ENCODE results near the gene RYR2.

Gene RYR2

DNA sequence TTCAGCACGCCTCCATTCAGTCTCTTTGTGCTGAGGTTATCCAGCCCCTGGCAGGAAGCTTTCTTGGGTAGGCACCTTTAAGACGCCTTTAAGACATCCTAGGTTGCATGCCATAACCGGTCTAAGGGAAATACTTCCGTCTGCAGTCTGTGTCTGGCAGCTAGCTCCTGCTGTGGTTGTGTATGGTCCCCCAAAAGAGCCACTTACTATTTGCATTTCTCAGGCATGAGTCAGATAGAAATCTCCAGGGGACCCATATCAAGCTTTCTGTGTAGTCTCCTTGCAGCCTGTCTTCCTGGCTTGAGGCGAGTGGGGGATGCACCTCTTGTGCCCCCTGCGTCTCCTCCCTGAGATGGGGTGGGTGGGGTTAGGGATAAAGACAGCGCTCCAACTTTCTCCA, 10.0 kb upstream of the RYR2 start:
- no peak for DNase-seq (ENCODE audit: low read depth in 2 of 2)

DNA sequence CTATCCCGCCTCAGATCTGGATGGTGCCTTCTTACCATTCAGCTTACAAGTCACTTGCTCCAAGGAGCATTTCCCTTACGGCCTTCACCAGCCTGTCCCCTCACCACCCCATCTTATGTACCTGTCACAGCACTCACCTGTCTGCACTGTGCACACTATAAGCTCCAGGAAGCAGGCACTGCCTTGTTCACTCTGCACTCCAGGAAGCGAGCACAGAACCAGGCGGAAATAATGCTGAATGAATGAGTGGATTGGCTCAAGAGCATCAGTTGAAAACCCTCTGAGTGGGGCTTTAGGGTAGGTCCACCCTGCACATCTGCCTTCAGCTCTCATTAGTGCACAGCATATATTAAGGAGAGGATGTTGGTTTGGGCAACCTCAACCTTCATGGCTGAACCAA, 8.9 kb upstream of the RYR2 start:
- no peak for DNase-seq (ENCODE audit: low read depth in 2 of 2)

- DNase-seq (ENCODE audit: low read depth in 2 of 2) = no peak
Observed at GRCh38 chr1:237033804-237034203, 8.2 kb upstream of the RYR2 start.

DNA sequence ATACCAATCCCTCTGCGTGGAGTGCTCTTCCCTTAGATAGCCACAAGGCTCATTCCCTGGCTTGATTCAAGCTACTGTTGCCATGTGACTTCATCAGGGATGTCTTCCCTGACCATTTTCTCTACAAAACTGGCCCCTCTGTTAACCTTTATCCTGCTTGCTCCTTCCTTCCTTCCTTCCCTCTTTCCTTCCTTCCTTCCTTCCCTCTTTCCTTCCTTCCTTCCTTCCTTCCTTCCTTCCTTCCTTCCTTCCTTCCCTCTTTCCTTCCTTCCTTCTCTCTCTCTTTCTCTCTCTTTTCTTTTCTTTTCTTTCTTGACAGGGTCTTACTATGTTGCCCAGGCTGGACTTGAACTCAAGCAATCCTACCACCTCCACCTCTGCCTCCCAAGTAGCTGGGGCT, 6.2 kb upstream of the RYR2 start:
- DNase-seq (ENCODE audit: low read depth in 2 of 2) = no peak

DNA sequence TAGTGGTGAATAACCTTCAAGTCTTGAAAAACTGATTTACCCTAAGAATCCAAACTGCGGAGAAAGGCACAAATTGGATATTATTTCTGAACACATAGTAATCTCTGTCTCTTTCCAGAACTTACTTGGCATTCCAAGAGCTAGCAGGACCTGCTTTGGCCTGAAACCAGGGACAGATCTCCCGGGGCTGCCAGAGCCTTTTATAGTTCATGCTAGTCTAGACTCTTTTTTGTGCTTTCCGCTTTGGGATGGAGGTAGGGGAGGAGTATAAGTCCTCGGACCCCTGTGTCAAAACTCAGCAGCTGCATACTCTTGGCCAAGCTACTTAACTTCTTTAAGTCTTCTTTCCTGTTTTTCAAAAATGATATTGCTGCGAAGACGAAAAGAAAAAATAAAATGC, 3.8 kb upstream of the RYR2 start:
- no peak for DNase-seq (ENCODE audit: low read depth in 2 of 2)

- DNase-seq (ENCODE audit: low read depth in 2 of 2) = no peak
Observed at GRCh38 chr1:237040823-237041222, 1.2 kb upstream of the RYR2 start.

DNA sequence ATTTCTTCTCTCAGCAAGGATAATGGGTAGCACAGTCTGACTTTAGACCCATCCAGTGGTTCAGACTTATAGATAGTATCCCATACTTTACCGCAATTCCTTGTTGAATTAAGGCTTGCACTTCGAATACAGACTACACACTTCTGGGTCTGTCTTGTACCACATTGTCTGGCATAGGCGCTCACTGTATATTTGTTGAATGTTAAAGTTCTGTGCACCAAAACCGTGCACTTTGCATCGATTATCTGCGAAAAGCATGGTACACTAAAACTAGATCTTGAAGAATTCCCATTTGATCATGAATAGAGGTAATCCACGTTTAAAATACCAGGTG, 556 bp upstream of the RYR2 start:
- no peak for DNase-seq (ENCODE audit: low read depth in 2 of 2)

DNA sequence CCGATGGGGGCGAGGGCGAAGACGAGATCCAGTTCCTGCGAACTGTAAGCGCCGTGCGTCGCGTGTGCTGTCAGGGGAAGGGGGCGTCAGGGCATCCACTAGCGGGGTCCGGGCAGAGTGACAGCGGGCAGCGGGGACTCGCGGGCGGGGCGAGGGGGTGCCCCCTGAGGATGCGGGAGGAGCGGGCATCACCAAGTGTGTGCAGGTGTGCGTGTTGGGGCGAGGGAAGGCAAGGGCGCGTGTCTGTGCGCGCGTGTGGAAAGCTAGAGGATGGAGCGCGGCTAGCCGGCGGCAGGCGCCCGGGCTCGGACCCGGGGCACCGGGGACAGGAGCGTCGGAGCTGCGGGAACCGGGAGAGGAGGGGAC, 525 bp downstream of the RYR2 start:
- DNase-seq (ENCODE audit: low read depth in 2 of 2) = no peak

DNA sequence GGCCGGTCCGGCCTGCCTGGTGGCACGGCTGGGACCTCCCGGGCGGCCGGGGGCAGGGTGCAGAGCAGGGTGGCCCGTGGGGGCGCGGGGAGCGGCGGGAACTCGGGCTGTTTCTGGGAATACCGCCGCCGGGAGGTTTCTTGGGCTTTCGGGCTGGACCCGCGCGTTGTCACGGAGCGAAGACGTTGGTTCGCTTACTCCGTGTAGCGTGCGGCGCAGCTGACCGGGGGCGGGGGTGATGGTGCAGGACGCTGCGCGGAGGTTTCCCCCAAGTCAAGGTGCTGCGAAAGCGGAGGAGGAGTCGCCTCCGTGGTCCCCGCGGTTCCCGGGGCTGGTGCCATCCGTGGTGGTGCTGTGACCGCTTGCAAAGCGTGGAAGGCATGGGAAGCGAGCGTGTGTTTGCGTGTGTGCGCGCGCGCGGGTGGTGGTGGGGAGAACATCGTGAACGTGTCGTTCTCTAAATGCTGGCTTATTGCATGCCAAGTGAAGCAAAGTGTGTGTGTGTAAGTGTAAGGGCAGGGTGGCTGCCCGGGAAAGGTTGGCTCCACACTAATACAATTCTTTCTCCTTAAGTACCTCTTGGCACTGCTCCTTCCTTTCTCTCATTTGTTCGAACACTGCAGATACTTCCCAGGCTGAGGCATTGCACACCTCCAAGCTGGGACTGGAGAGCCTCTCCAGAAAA, 1.1 kb downstream of the RYR2 start:
- no peak for DNase-seq (ENCODE audit: low read depth in 2 of 2)

- no peak for DNase-seq (ENCODE audit: low read depth in 2 of 2)
Observed at GRCh38 chr1:237043846-237044636, 2.1 kb downstream of the RYR2 start.

GRCh38 chr1:237045278-237046016, 3.5 kb downstream of the RYR2 start:
- no peak for DNase-seq (ENCODE audit: low read depth in 2 of 2)

- no peak for DNase-seq (ENCODE audit: low read depth in 2 of 2)
Observed at GRCh38 chr1:237048803-237049202, 6.8 kb downstream of the RYR2 start.

DNA sequence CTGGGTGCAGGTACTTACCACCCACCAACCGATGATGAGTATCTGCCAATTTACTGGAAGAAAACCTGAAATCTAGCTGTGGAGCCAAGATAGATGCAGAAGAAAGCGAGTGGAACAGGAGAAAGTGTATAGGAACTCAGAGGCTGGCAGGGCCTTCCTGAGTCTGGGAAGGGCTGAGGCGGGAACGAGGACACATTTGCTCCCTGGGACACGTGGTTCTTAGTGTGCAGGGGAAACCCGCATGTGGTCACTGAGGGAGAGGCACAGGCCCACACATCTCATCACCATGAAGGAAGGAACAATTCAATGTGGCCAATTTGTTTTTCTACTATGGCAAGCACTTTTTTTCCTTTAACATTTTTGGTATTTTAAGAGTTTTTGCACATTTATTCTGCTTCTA, 8.2 kb downstream of the RYR2 start:
- DNase-seq (ENCODE audit: low read depth in 2 of 2) = no peak

- DNase-seq (ENCODE audit: low read depth in 2 of 2) = no peak
Observed at GRCh38 chr1:237050915-237051314, 8.9 kb downstream of the RYR2 start.

DNA sequence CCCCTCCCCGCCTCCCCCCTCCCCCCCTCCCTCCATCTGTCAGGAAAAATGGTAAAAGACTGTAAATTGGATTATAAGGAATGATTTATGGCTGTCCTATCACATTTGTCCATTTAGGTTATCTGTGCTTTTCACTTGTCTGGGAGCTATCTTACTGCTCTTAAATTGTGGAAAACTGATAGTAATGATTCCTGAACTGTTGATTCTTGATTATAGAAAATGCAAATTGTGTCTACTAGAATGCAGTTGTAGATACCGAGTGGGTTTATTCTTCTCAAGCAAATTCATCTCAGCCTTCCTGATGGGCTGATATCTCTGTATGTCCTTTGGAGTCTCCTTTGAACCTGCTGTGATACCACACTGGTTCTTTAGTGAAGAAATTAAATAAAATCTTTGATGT, 12.3 kb downstream of the RYR2 start:
- no peak for DNase-seq (ENCODE audit: low read depth in 2 of 2)

GRCh38 chr1:237058470-237058869, 16.5 kb downstream of the RYR2 start:
- no peak for DNase-seq (ENCODE audit: low read depth in 2 of 2)

DNA sequence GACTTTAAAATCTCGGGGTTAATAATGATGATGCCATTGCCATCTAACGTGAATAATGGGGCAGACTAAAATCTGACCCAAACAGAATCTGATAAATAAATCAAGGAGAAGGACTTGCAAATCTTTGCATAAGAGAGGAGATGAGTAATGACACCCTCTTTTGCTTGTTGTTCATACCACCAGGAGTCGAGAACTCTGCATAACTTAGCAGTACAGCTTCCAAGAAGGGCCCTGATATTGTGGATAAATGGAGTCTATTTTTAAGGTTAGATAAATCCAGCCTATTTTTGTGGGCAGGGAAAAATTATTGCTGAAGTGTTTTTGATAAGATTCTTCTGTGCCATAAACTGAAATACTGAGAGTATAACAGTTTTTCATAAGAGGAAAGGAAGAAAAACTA, 17.3 kb downstream of the RYR2 start:
- DNase-seq (ENCODE audit: low read depth in 2 of 2) = no peak

DNA sequence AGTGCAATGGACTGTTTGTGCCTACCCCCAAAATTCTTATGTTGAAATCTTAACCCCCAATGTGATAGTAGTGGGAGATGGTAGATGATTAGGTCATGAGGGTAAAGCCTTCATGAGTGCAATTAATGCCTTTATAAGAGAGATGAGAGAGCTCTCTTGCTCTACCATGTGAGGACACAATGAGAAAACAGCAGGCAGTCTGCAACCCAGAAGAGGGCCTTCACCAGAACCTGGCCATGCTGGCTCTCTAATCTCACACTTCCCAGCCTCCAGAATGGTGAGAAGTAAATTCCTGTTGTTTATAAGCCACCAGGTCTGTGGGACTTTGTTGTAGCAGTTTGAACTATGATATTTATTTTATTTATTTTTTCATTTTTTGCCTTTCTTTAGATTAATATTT, 21.0 kb downstream of the RYR2 start:
- no peak for DNase-seq (ENCODE audit: low read depth in 2 of 2)

- no peak for DNase-seq (ENCODE audit: low read depth in 2 of 2)
Observed at GRCh38 chr1:237065903-237066302, 23.9 kb downstream of the RYR2 start.

- DNase-seq (ENCODE audit: low read depth in 2 of 2) = no peak
Observed at GRCh38 chr1:237070519-237070918, 28.5 kb downstream of the RYR2 start.

DNA sequence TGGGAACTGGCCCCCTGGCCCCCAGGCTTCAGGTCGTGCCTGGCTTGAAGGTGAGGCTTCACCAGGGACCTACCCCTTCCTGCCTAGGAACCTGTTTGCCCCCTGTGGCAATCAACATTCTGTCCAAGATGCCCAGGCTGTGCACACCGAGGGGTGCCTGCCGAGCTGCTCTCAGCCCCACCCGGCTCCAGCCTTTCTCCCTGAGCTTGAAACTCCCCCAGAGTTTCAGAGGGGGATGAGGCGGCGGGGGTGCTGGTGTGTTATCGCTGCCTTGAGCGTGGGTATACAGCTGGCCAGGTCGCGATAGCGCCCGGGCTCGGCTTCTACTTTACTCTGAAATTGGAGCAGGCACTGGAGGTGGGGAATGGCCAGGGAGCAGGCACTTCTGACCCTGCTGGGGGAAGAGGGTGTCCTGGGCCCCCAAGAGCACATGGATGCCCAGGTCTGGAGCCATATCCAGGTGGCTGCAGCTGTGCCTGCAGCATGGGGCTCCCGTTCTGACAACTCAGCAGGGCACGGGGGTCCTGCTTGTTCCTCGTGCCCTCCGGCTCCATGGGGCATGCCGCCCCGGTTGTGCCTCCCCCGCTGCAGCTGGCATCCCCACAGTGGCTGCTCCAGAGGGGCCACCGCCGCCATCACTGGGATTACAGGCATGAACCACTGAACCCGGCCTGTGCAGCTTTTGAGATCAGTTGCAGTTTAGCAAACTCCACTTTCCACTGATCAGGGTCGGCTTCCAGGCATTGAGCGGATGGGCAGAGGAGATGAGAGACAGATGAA, 29.8 kb downstream of the RYR2 start:
- no peak for DNase-seq (ENCODE audit: low read depth in 2 of 2)

- DNase-seq (ENCODE audit: low read depth in 2 of 2) = no peak
Observed at GRCh38 chr1:237074371-237075117, 32.6 kb downstream of the RYR2 start.
